HG03575 (cell line): Measurements from ENCODE around the gene GPR137C.

Experiments used
- ATAC-seq: cut with Tn5 transposase; IDR thresholded peaks from one replicate; pipeline ENCODE4 v1.9.1; 2021; ENCODE audit not compliant: unreplicated experiment, insufficient number of reproducible peaks, low FRiP score; ENCODE audit errors: extremely low read depth

GPR137C gene

DNA sequence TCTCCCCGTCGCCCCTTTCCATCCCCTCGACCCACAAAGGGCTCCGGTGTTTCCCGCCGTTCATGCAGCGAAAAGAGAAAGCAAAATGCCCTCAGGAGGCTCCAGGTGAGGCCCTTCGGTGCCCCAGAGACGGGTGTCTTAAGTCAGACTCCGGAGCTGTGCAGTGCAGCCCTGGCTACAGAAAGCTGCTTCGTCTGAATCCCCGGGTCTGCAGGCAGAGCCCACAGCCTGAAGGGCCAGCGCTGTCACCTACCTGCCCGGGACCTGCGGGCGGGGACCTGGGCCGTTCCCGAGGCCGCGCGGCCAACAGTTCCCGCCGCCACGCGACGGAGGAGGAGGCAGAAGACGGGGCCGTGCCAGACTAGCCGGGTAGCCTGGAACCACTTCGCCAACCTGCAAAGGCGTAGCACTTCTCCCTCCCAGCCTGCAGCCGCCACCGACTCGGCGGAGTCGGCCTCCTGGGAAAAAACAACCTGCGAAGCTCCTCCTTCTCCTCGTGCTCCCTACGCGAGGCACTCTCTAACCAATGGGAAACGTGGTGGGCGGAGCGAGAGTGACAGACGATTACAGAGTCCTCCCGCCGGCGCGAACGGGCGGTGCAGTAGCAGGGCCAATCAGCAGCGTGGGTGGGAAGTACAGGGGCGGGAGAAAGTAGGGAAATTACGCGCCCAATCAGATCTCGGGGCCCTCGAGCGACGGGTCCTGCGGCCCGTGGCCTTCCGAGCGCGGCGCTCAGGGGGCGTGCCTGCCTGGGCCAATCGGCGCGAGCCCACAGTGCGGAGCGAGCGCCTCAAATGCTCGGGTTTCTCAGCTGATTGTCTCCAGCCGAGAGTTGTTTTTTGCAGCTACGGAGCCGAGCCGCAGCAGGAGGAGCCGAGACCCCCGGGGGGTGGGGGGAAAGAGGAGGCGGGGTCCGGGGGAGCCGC lies at the start of gene GPR137C, which contains the start of gene TXNDC16:
Gene GPR137C, plus strand, starts transcription at position 774 of the 926 bp plus-strand sequence. CDS start 312 bp downstream, outside the sequence.
Gene TXNDC16, minus strand, starts transcription at position 443 of the 926 bp plus-strand sequence. CDS start 8,948 bp downstream, outside the sequence.
- ATAC-seq, result peak; percentile 94

DNA sequence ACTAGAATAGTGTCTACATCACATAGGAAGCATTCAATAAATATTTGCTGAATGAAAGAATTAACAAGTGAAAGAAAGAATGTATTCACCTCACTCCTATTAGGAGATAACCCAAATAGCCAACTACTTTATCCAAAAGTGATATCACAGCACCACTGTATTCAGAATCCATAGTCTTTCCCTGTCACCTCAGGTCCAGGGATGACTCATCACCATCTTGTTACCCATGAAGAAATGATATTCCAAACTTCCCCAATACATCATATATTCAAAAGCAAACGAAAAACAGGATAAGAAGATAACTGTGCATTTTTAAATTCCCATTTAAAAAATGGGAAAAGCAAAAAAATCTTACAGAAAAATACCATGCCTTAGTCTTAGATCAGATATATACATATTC lies 39.4 kb upstream of the GPR137C start:
- ATAC-seq, result no peak

GRCh38 chr14:52514046-52514811 lies 38.4 kb upstream of the GPR137C start:
- no peak for ATAC-seq

DNA sequence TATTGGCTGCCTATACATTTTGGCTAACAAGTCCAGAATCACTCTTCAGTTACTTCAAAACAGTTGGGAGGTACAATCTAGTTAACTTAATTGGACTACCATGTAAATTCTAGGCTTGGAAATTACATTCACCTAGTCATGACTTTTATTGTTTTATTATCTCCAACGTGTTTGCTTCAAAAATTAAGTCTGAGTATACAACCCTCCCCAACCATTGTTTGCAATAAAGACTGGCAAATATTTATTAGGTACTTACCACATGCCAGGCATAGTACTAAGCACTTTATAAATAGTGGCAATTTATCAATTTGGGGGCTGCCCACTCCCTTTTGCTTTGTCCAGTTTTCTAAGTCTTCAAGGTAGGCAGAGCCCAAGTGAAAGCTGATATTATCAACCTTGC lies 30.6 kb upstream of the GPR137C start:
- no peak for ATAC-seq

DNA sequence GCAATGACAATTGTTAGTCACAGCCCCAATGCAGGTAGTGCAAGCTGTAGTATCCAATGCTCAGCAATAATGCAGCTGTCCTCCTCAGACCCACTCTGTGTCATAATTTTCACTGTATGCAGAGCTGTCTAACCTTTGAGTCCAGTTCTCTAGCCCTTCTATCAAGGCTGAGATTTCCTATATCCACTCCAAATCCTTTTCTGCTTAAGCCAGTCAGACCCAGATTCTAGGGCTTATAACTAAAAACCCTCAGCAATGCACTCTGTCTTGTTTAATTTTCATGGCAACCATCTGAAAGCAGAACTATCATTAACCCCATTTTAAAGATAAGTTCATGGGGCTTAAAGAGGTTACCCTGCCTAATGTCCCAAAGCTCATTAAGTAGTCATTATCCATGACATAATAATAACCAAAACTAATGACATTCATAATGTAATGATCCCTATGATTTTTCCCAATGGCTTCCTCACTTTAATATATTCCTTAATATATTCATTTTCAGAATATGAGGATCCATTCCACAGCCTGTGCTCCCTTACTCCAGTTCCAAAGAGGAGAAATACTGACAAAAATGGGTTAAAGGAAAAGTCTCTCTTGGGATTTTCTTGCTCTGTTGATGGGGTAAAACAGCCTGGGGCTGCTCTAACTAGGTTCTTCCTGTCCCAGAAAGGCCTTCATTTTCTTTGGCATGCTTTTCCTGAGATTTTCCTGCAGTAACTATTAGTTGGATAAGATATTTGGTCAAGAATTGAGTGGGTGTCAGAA lies 29.9 kb upstream of the GPR137C start:
- ATAC-seq, result no peak

- no peak for ATAC-seq
These were observed 25.6 kb upstream of the GPR137C start for GRCh38 chr14:52527052-52527451.

GRCh38 chr14:52531481-52531880 lies 21.2 kb upstream of the GPR137C start:
- no peak for ATAC-seq

DNA sequence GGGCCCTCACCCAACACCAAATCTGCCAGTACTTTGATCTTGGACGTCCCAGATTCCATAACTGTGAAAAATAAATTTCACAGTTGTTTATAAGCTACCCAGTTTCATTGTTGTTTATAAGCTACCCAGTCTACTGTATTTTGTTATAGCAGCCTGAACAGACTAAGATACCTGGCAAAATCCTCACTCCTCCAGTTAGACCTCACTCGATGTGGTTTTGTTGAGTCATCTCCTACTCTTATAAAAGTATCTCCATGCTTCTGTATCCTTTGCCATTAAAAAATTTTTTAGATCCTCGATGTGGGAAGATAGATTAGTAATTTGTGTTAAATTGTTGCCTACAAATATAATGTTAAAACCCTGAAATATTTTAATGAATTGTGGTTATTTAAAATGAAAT lies 16.4 kb upstream of the GPR137C start:
- no peak for ATAC-seq

DNA sequence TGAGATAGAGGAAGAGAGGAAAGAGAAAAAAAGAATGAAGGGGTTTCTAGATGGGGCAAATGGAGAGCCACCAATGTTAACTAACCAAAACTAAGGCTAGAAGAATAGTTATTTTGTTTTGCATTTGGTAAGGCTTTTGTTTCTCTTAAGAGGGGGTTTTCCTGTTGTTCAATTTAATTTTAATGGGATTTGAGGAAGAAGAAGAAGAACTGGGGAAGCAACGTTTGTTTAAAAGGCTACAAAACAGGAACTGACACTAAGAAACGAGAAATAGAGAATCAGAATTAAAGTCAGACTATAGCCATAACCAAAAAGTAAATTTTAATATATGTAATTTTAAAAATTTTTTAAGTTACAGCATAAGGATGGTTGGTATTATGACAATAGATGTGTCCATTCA lies 14.0 kb upstream of the GPR137C start:
- no peak for ATAC-seq

DNA sequence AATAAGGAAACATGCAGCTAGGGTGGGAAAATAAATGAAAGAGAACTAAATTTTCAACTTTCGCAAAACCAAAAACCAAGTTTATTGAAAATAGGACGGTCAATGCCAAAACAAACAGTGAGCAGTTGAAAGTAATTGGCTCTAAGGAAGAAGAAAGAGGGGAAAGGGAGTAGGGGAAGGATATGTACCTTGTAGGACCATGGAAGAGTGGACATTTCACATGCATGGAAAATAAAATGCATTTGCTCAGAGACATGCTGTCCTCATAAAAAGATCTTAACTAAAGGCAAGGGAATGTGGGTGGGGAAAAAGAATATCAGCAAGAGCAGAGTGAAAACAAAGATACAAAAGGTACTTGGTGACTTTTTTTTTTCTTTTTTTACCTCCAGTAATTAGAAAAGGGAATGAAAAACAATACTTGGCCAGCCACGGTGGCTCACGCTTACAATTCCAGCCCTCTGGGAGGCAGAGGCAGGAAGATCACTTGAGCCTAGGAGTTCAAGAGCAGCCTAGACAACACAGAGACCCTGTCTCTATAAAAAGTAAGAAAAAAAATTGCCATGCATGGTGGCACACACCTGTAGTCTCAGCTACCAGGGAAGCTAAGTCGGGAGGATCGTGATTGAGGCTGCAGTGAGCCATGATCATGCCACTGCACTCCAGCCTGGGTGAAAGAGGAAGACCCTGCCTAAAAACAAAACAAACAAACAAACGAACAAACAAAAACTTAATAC lies 6.9 kb upstream of the GPR137C start:
- ATAC-seq, result no peak

DNA sequence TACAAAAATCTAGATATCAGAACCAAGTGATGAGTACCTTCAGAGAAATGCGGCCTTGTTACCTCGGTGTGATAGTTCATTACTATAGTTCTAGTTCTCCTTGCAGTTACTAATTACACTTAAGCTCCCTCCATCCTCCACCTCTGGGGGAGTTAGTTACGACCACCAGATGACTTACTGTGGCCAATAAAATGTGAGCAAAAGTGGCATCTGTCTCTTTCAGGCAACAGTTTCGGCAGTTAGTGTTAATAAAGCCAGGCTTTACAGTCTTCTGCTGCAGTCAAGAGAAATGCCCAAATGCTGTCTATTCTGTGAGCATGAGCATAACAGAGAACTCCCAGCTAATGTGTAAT lies 6.3 kb upstream of the GPR137C start:
- ATAC-seq, result no peak

- ATAC-seq, result no peak
These were observed 5.6 kb upstream of the GPR137C start for GRCh38 chr14:52547027-52547426.

- no peak for ATAC-seq
These were observed 5.1 kb upstream of the GPR137C start for GRCh38 chr14:52547526-52547925.

DNA sequence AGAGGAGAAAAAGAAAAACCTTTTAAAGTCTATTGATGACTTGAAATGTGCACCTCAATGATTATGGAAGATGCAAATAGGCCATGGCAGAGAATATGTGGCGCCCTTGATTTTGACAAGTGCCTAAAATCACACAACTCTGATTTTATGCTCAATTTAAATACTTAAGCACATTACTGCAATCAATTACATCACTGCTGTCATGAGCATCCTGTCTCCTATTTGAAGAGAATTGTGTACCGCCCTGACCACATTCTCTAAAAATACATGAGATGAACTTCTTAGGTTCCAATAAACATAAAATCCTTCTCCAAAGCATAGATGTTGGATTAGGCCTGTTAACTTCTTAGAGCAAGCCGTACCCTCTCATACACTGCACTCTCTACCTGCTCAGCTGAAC lies 2.0 kb upstream of the GPR137C start:
- no peak for ATAC-seq

DNA sequence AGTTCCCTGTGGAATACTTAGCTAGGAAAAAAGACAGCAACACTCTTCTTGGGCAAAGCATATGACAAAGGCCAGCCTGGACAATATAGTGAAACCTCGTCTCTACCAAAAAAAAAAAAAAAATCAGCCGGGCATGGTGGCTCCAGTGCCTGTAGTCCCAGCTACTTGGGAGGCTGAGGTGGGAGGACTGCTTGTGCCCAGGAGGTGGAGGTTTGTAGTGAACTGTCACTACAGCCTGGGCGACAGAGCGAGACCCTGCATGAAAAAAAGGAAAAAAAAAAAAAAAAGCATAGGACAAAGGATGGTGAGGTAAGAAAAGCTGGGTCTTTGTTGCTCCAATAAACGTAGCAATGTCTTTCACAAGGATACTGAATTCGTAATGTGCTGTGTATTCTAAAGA lies 1.4 kb upstream of the GPR137C start:
- ATAC-seq, result no peak

DNA sequence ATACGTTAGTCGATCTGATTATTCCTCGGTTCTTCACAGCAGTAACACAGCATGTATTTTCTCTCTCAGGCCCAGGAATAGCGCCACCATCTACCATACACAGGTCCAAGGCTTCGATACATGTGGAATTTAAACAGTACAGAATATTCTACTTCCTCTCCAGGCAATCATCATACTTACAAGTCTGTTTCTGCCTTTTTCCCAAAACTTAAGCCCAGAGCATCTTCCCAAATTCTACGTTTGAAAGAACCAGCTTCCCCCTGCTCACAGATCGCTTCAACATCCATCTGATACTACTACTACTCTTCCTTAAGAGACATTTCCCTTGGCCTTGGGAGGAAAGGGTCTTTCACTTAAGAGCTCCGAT lies 957 bp upstream of the GPR137C start:
- ATAC-seq, result no peak

DNA sequence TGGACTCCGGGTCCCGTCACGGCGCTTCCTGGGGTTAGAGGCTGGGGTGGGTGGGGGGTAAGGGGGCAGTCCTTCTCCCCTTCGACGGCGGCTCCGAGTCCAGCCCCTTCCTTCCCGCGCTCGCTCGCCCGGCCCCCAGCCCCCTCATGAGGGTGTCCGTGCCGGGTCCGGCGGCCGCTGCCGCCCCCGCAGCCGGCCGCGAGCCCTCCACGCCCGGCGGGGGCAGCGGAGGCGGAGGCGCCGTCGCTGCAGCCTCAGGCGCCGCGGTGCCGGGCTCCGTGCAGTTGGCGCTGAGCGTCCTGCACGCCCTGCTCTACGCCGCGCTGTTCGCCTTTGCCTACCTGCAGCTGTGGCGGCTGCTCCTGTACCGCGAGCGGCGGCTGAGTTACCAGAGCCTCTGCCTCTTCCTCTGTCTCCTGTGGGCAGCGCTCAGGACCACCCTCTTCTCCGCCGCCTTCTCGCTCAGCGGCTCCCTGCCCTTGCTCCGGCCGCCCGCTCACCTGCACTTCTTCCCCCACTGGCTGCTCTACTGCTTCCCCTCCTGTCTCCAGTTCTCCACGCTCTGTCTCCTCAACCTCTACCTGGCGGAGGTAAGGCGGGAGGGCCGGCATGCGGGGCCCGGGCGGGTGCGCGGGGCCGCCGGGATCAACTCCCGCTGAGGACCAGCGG lies 500 bp downstream of the GPR137C start:
- no peak for ATAC-seq
